Esophagus (tissue), 2 donors: Measurements from ENCODE around the gene USH2A. TPM values are rescaled to one million over a fixed set of nuclear protein-coding genes. Genes with fewer than 3 reads are reported as not detected.
A peak's percentile ranks its signal among the peaks of the same experiment; 100 is the strongest.

Experiments
- H3K27ac ChIP-seq, 2 donors: one replicate each; pipeline ENCODE4 v1.5.1; 2013; ENCODE audit warnings: low read depth in 2 of 2, mild to moderate bottlenecking in 2 of 2, inconsistent platforms in 1 of 2, low read length in 1 of 2, moderate library complexity in 1 of 2
- H3K27me3 ChIP-seq, 2 donors: one replicate each; pipeline ENCODE4 v1.6.1; 2013; ENCODE audit warnings: low read length in 2 of 2, control low read depth in 1 of 2, mild to moderate bottlenecking in 1 of 2; ENCODE audit not compliant: insufficient read depth in 2 of 2, control insufficient read depth in 1 of 2
- H3K36me3 ChIP-seq, 2 donors: one replicate each; pipeline ENCODE4 v1.6.1; 2013; ENCODE audit warnings: low read length in 1 of 2; ENCODE audit not compliant: control insufficient read depth in 2 of 2, insufficient read depth in 2 of 2
- H3K4me1 ChIP-seq, 2 donors: one replicate each; pipeline ENCODE4 v1.6.1; 2013; ENCODE audit warnings: low read length in 1 of 2; ENCODE audit not compliant: control insufficient read depth in 2 of 2, insufficient read depth in 2 of 2
- H3K4me3 ChIP-seq, 2 donors: one replicate each; pipeline ENCODE4 v1.5.1; 2013; ENCODE audit warnings: low read length in 2 of 2, mild to moderate bottlenecking in 2 of 2, low read depth in 1 of 2, moderate library complexity in 1 of 2
- H3K9me3 ChIP-seq, 2 donors: one replicate each; pipeline ENCODE4 v1.6.1; 2013; ENCODE audit warnings: mild to moderate bottlenecking in 2 of 2, low read depth in 1 of 2, low read length in 1 of 2, moderate library complexity in 1 of 2; ENCODE audit not compliant: control insufficient read depth in 2 of 2, insufficient read depth in 1 of 2
- WGBS, 2 donors: extraction: QIAGEN DNeasy Blood & Tissue Kit; methylation state at CpG; one replicate each; pipeline ENCODE4 v1.1.7; 2013; 5-methylcytosine and 5-hydroxymethylcytosine counted together
- polyA plus RNA-seq, 2 donors: library from polyadenylated mRNA; stranded (reverse); fragments of 200-250 nt; gene quantifications; one replicate each; pipeline ENCODE4 v1.2.3, GENCODE V29; 2013
- donor health status: healthy with polysubstance abuse.
- donor health status: Bipolar disorder and iron deficiency.

The USH2A gene
- polyA plus RNA-seq, 2 donors = under 0.01 TPM; not detected in 1

- no peak overlapping the region for H3K4me3 ChIP-seq
- H3K9me3 ChIP-seq = no peaks in the 10 kb centered on the region
- WGBS, 2 donors = 96% methylated on average over 2 of the region's 2 CpGs
- no peak overlapping the region for H3K27ac ChIP-seq
- H3K27me3 ChIP-seq = no peaks in the 10 kb centered on the region
- no peaks in the 10 kb centered on the region for H3K4me1 ChIP-seq
- no peaks in the 10 kb centered on the region for H3K36me3 ChIP-seq
Measured at GRCh38 chr1:215645861-215646260, 777.4 kb downstream of the USH2A start.

- Histone ChIP-seq H3K4me3 (no peak overlapping the region), H3K27me3 (no peaks in the 10 kb centered on the region), H3K27ac (no peak overlapping the region), H3K9me3 (no peaks in the 10 kb centered on the region), H3K36me3 (no peaks in the 10 kb centered on the region), H3K4me1 (no peaks in the 10 kb centered on the region)
- WGBS, 2 donors = 91% methylated on average over 4 of the region's 4 CpGs
Measured at GRCh38 chr1:215645182-215645581, 778.1 kb downstream of the USH2A start.

GRCh38 chr1:215643592-215644321 is 779.5 kb downstream of the USH2A start:
- Histone ChIP-seq H3K4me1 (no peaks in the 10 kb centered on the region), H3K27ac (no peak overlapping the region), H3K36me3 (no peaks in the 10 kb centered on the region), H3K4me3 (no peak overlapping the region), H3K9me3 (no peaks in the 10 kb centered on the region), H3K27me3 (no peaks in the 10 kb centered on the region)
- WGBS, 2 donors = 66 to 77% methylated on average over 4 of the region's 4 CpGs

GRCh38 chr1:215640429-215641148 is 782.7 kb downstream of the USH2A start:
- H3K4me3 ChIP-seq = no peak overlapping the region
- peaks cover 2 to 4% of the 10 kb centered on the region in 2 donors for H3K4me1 ChIP-seq
- H3K27ac ChIP-seq = no peak overlapping the region
- WGBS, 2 donors = 90 to 93% methylated on average over 18 of the region's 18 CpGs
- H3K9me3 ChIP-seq = no peaks in the 10 kb centered on the region
- no peaks in the 10 kb centered on the region for H3K36me3 ChIP-seq
- H3K27me3 ChIP-seq = no peaks in the 10 kb centered on the region

- Histone ChIP-seq H3K4me1 (peaks cover 2 to 4% of the 10 kb centered on the region in 2 donors), H3K9me3 (no peaks in the 10 kb centered on the region), H3K4me3 (peak overlapping the region in 1 of 2 donors; percentile 26), H3K27me3 (no peaks in the 10 kb centered on the region), H3K27ac (peak overlapping the region; percentile 66 to 85), H3K36me3 (no peaks in the 10 kb centered on the region)
- 26 to 30% methylated on average over 7 of the region's 7 CpGs for WGBS, 2 donors
Measured at GRCh38 chr1:215637041-215637573, 786.1 kb downstream of the USH2A start.

- Histone ChIP-seq H3K27ac (peak overlapping the region; percentile 66 to 85), H3K4me1 (peaks cover 4% of the 10 kb centered on the region in 2 donors), H3K9me3 (no peaks in the 10 kb centered on the region), H3K27me3 (no peaks in the 10 kb centered on the region), H3K4me3 (peak overlapping the region in 1 of 2 donors; percentile 26), H3K36me3 (no peaks in the 10 kb centered on the region)
- 31 to 33% methylated on average over 9 of the region's 9 CpGs for WGBS, 2 donors
Measured at GRCh38 chr1:215636258-215636965, 786.8 kb downstream of the USH2A start.

GRCh38 chr1:215635827-215636226 is 787.4 kb downstream of the USH2A start:
- H3K27ac ChIP-seq = peak overlapping the region; percentile 66 to 85
- H3K4me3 ChIP-seq = no peak overlapping the region
- no peaks in the 10 kb centered on the region for H3K36me3 ChIP-seq
- WGBS, 2 donors = 59 to 66% methylated on average over 6 of the region's 6 CpGs
- H3K9me3 ChIP-seq = no peaks in the 10 kb centered on the region
- H3K4me1 ChIP-seq = peaks cover 4 to 7% of the 10 kb centered on the region in 2 donors
- H3K27me3 ChIP-seq = no peaks in the 10 kb centered on the region

- H3K4me1 ChIP-seq = peaks cover 3 to 6% of the 10 kb centered on the region in 2 donors
- H3K27me3 ChIP-seq = no peaks in the 10 kb centered on the region
- no peaks in the 10 kb centered on the region for H3K9me3 ChIP-seq
- no peak overlapping the region for H3K4me3 ChIP-seq
- H3K36me3 ChIP-seq = no peaks in the 10 kb centered on the region
- no peak overlapping the region for H3K27ac ChIP-seq
- 28 to 29% methylated on average over 3 of the region's 3 CpGs for WGBS, 2 donors
Measured at GRCh38 chr1:215631489-215631888, 791.8 kb downstream of the USH2A start.

GRCh38 chr1:215631040-215631439 is 792.2 kb downstream of the USH2A start:
- WGBS, 2 donors = 58 to 64% methylated on average over 1 of the region's 1 CpG
- no peaks in the 10 kb centered on the region for H3K9me3 ChIP-seq
- H3K4me3 ChIP-seq = no peak overlapping the region
- H3K4me1 ChIP-seq = peaks cover 2 to 5% of the 10 kb centered on the region in 2 donors
- no peaks in the 10 kb centered on the region for H3K27me3 ChIP-seq
- no peak overlapping the region for H3K27ac ChIP-seq
- no peaks in the 10 kb centered on the region for H3K36me3 ChIP-seq
